ENCODE results near the gene TRMT10B.

- TF ChIP-seq CTCF (IDR thresholded peaks at IDR 0.05), result no peak
- no peak for TF ChIP-seq POLR2A (IDR thresholded peaks at IDR 0.05)
Measured at GRCh38 chr9:37719526-37719925, 34.1 kb upstream of the TRMT10B start.

Data from uterus (tissue), 2 donors.